ENCODE results near the gene ZNF438.

The ZNF438 gene

DNA sequence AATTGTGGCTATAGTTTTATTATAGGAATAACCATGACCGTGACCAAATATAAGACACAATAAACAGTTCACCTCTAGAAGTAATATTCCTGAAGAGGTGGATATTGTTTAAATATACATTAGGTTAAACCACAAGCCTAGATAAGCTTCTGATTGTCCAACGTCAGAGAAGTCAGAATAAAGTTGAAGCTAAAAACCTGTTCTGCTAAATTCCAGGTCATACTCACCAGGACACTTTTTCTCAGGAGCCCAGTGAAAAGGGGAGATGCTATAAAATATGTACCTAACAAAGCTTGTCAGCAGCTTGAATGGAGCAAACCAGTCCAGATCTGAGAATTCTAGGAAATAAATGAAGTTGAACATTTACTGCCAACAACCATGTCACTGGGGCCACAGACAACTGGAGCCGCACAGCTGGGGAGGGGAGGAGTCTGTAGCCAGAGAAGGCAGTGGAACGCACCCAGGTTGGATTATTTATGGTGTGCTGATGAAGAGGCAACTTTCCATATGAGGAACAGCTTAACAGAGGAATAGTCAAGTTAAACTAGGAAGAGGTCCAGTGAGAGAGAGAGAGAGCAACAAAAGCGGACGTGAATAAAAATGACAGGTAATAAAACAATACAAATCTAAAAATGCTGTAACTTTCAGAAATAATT is 191.1 kb downstream of the ZNF438 start:
- no peak for DNase-seq (ENCODE audit: low read depth)
- TF ChIP-seq, protein P1, sequence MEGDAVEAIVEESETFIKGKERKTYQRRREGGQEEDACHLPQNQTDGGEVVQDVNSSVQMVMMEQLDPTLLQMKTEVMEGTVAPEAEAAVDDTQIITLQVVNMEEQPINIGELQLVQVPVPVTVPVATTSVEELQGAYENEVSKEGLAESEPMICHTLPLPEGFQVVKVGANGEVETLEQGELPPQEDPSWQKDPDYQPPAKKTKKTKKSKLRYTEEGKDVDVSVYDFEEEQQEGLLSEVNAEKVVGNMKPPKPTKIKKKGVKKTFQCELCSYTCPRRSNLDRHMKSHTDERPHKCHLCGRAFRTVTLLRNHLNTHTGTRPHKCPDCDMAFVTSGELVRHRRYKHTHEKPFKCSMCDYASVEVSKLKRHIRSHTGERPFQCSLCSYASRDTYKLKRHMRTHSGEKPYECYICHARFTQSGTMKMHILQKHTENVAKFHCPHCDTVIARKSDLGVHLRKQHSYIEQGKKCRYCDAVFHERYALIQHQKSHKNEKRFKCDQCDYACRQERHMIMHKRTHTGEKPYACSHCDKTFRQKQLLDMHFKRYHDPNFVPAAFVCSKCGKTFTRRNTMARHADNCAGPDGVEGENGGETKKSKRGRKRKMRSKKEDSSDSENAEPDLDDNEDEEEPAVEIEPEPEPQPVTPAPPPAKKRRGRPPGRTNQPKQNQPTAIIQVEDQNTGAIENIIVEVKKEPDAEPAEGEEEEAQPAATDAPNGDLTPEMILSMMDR (IDR thresholded peaks at IDR 0.05; ENCODE audit: insufficient read depth, low read depth, low read length, missing control alignments): no peak
- no peak overlapping the region for H3K4me3 ChIP-seq (ENCODE audit: low read depth, low read length)

DNA sequence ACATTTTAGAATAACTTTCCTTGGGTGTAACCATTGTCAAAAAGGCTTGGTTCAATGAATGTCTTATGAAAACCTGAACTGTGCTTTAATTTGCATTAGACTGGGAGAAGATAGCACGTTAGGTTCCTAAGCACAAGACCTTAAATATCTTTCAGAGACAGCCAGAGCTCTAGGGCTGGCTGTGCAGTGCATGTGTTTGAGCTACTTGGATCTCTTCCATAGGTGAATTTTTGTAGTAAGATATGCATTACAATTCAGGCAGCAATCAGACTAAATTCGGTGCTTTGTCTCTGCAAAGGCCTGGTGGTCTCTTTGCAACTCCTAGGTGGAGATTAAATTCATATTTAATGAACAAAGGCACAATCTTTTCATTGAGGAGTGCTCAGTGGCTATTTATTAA is 192.0 kb downstream of the ZNF438 start:
- no peak overlapping the region for H3K4me3 ChIP-seq (ENCODE audit: low read depth, low read length)
- TF ChIP-seq, protein P1 (IDR thresholded peaks at IDR 0.05; ENCODE audit: insufficient read depth, low read depth, low read length, missing control alignments): no peak
- no peak for DNase-seq (ENCODE audit: low read depth)

DNA sequence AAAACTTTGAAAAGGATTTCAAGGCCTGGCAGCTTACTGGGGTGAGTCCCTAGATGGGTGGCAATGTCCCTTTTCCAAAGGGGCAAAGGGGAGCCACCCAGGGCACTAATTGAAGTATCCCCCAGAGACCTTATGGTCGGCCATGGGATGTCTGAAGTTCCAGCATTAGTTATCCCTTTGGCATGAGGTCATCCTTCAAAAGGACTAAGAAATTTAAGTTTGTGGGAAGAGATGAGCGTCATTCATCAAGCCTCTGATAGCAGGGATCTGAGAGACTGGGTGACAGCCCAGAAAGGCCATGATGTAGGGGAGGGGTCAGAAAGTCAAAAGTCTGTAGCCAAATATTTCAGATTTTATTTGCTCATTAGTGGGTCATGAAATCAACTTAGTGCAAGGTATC is 195.3 kb downstream of the ZNF438 start:
- no peak for DNase-seq (ENCODE audit: low read depth)
- H3K4me3 ChIP-seq (ENCODE audit: low read depth, low read length): no peak overlapping the region
- TF ChIP-seq, protein P1 (IDR thresholded peaks at IDR 0.05; ENCODE audit: insufficient read depth, low read depth, low read length, missing control alignments): no peak

DNA sequence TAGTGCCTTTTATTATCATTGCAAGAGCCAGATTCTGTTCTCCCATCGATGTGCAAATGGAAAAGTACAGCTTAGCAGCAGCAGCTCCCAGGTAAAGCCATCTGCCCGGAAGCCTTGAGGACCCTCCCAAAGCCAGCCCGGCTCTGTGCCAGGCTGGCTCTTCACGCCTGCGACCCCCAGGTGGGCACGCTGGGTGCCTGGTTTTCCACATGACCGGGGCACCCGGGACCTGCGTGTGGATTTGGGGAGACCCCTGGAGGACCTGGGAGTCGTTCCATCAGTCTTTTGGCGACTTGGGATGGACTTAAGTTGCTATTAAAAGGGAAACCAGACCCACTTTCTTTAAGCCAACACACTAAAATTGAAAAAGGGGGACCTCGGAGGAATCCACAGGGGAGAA is 196.5 kb downstream of the ZNF438 start:
- DNase-seq (ENCODE audit: low read depth): no peak
- TF ChIP-seq, protein P1 (IDR thresholded peaks at IDR 0.05; ENCODE audit: insufficient read depth, low read depth, low read length, missing control alignments): no peak

DNA sequence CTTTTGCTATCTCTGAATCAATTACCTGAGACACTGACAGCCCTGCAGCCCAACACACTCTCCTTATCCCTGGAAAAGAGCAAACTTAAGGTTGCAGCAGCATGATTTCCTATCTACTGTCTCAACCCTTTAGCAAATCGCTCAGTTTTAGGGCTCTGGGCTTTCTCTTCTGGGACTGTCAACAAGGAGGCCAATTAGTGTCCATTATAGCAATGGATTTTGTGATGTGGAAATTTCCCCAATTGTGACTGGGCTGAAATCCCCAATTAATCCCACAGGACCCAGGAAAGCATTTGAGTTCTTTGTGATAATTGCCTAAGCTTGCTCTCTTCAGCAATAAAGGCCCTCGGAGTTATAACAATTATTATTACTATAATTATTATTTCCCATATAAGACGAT is 197.0 kb downstream of the ZNF438 start:
- no peak overlapping the region for H3K4me3 ChIP-seq (ENCODE audit: low read depth, low read length)
- no peak for DNase-seq (ENCODE audit: low read depth)
- TF ChIP-seq, protein P1 (IDR thresholded peaks at IDR 0.05; ENCODE audit: insufficient read depth, low read depth, low read length, missing control alignments): no peak

More for the DNA sequence above, 196.5 kb downstream of the ZNF438 start:
- no peak overlapping the region for H3K4me3 ChIP-seq (ENCODE audit: low read depth, low read length)

DNA sequence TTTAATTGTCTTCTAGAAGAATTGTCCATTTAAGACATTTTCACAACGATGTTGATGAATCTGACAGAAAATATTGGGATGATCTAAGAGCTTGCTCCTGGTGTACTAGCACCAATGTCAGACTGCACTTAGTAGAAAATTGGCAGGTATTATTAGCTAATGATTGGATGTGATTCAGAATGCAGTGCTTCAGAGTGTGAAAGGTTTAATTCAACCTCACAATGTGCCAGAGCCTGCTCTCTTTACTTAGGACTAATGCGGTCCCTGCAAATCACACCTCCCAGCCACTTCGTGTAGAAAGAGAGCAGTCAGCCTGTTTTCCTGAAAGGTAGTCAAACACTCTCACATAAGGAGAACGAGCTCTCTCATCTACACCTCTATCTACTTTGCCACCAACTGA is 197.5 kb downstream of the ZNF438 start:
- H3K4me3 ChIP-seq (ENCODE audit: low read depth, low read length): no peak overlapping the region
- no peak for DNase-seq (ENCODE audit: low read depth)
- TF ChIP-seq, protein P1 (IDR thresholded peaks at IDR 0.05; ENCODE audit: insufficient read depth, low read depth, low read length, missing control alignments): no peak

DNA sequence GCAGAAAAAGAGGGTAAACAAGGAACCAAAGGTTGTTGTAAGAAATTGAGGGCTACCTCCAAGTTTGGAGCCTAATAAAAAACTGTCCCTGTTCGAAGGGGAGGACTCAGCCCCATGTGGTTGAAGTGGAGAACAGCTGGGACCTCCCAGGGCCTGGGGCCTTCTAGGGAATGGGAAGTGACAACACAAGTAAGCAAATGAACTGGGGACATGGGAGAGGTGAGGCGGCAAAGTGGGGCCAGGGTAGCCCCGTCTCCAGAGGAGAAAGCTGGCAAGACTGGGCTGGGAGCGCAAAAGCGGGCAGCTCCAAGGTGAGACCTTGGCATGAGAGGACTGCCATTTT is 198.1 kb downstream of the ZNF438 start:
- no peak for DNase-seq (ENCODE audit: low read depth)
- no peak overlapping the region for H3K4me3 ChIP-seq (ENCODE audit: low read depth, low read length)
- TF ChIP-seq, protein P1 (IDR thresholded peaks at IDR 0.05; ENCODE audit: insufficient read depth, low read depth, low read length, missing control alignments): no peak

Data from GM12865 (cell line).